SIG-M5 treated with dmso at 0.1 percent for 504 hours (cell line): Measurements from ENCODE around the gene GPBP1.
"Not testable (repeated sequence)": the region's sequence is repeated elsewhere in the genome, so short reads cannot be mapped to it uniquely, and the experiment has no call there.

ENCODE experiments used
- DNase-seq: peaks from one replicate; lab custom pipeline; 2025; ENCODE audit not compliant: unreplicated experiment; lab: John Stamatoyannopoulos, UW

GPBP1 gene

GRCh38 chr5:57176350-57176857 is 2.5 kb downstream of the GPBP1 start:
- peak; percentile 53 for DNase-seq

GRCh38 chr5:57177479-57178156 is 3.8 kb downstream of the GPBP1 start:
- no peak for DNase-seq

GRCh38 chr5:57178238-57178637 is 4.4 kb downstream of the GPBP1 start:
- DNase-seq, result not testable (repeated sequence)

GRCh38 chr5:57179262-57180200 is 5.7 kb downstream of the GPBP1 start:
- DNase-seq, result no peak

DNA sequence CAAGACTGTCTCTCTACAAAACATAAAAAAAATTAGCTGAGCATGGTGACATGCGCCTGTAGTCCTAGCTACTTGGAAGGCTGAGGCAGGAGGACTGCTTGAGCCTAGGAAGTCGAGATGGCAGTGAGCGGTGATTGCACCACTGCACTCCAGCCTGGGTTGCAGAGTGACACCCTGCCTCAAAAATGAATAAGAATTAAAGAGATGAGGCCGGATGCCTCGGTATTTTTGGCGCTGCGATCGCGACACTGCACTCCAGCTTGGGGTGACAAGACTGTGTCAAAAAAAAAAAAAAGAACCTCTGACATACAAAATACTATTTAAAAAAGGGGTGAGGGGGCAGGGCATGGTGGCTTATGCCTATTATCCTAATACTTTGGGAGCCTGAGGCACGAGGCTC is 7.3 kb downstream of the GPBP1 start:
- peak; percentile 50 for DNase-seq

- DNase-seq, result no peak
Measured at GRCh38 chr5:57184322-57184721, 10.5 kb downstream of the GPBP1 start.

GRCh38 chr5:57185313-57185712 is 11.5 kb downstream of the GPBP1 start:
- DNase-seq, result no peak

- DNase-seq, result peak; percentile 54
Measured at GRCh38 chr5:57186194-57186593, 12.3 kb downstream of the GPBP1 start.

GRCh38 chr5:57187977-57188376 is 14.1 kb downstream of the GPBP1 start:
- not testable (repeated sequence) for DNase-seq

DNA sequence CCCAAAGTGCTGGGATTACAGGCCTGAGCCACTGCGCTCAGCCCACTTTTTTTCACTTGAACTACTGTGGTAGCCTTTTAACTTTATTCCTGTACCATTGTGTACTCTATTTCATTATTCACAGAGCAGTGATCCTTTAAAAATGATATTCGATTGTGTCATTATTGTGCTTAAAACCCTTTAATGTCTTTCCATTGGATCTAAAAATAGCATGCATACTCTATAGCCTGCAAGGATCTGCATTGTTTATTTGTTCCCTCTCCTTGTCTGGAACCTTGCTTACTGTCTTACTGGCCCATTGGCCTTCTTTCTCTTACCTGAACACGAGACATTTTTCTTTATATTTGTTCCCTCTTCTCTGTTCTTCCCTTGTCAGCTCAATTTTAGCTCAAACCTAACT is 15.7 kb downstream of the GPBP1 start:
- DNase-seq, result no peak

- DNase-seq, result no peak
Measured at GRCh38 chr5:57190593-57190992, 16.7 kb downstream of the GPBP1 start.

DNA sequence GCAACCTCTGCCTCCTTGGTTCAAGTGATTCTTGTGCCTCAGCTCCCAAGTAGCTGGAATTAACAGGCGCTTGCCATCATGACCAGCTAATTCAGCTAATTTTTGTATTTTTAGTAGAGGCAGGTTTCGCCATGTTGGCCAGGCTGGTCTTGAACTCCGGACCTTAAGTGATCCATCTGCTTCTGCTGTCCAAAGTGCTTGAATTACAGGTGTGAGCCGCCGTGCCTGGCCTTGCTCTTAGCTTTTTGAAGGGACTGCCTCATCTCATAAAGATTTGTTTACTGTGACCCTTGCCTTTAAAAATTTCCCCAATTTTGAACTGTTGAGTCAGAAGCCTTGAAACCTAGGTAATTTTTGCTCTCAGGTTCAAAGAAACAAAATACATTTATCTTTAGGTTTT is 17.3 kb downstream of the GPBP1 start:
- no peak for DNase-seq

GRCh38 chr5:57191986-57192385 is 18.1 kb downstream of the GPBP1 start:
- DNase-seq, result no peak

DNA sequence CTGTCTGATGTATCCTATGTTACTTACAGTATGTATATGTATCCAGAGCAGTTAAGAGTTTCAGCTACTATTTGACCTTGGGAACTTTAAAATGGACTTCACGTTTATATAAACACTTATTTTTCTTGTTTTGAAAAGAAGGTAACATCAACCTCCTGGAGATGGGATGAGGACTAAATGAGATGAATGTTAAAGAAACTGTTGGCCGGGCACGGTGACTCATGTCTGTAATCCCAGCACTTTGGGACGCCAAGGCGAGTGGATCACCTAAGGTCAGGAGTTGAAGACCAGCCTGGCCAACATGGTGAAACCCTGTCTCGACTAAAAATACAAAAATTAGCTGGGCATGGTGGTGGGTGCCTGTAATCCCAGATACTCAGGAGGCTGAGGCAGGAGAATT is 19.0 kb downstream of the GPBP1 start:
- not testable (repeated sequence) for DNase-seq

DNA sequence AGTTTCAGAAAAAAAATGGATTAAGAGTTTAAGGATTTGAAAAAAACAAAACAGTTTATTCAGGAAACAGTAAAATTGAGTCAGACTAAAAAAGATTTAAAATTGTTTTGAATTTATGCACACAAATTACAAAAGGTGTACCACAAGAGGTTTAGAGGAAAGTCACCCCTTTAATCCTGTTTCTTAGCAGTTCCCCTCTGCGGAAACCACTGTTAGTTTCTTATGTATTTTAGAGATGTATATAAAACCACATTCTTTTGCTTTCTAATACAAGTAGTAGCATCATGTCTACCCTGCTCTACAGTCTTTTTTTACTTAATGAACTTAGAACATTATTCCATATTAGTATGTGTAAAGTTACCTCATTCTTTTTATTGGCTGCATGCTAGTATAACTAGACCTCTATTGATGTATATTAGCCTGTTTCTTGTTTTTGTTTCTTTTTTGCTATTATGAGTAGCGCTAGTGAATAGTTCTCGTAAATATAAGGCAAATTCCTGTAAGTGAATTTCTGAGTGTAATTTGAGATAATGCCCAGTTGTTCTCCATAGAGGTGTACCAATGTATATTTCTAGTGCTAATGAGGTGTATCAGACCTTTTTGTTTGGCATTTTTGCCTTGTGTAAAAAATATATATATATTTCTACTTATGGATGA is 20.0 kb downstream of the GPBP1 start:
- DNase-seq, result no peak

DNA sequence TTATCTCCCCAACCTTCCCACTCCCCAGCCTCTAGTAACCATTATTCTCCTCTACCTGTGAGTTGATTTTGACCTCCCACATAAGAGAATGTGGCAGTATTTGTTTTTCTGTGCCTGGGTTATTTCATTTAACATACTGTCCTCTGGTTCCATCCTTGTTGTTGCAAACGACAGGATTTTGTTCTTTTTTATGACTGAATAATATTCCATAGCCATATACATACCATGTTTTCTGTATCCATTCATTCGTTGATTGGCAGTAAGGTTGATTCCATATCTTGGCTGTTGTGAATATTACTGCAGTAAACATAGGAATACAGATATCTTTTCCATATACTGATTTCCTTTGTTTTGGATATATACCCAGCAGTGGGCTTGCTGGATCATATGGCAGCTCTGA is 20.8 kb downstream of the GPBP1 start:
- DNase-seq, result no peak

DNA sequence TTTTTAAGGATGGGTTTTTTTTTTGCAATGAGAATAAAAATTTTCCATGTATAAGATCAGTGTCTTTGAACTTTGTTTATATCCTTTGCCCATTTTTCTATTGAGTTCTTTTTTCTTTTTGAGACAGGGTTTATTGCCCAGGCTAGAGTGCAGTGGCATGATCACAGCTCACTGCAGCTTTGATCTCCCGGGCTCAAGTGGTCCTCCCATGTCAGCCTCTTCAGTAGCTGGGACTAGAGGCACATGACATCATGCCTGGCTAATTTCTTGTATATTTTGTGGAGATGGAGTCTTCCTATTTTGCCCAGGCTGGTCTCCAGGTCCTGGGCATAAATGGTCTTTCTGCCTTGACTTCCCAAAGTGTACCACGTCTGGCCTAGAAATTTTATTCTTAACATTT is 21.2 kb downstream of the GPBP1 start:
- no peak for DNase-seq

DNA sequence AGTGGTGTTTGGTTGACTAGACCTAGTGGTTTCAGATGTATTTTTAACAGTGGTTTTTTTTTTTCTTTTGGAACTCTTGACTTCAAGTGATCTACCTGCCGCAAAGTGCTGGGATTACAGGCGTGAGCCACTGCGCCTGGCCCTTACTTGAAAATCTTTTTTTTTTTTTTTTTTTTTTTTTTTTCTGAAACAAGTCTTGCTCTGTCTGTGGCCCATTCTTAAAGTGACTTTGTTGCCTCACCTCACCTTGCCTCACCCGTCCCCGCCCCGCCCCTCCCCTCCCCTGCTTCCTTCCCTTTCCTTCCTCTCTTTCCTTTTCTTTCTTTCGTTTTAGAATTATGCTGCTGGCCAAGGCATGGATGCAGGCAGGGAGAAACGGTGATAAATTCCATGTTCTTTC is 26.0 kb downstream of the GPBP1 start:
- peak; percentile 79 for DNase-seq

DNA sequence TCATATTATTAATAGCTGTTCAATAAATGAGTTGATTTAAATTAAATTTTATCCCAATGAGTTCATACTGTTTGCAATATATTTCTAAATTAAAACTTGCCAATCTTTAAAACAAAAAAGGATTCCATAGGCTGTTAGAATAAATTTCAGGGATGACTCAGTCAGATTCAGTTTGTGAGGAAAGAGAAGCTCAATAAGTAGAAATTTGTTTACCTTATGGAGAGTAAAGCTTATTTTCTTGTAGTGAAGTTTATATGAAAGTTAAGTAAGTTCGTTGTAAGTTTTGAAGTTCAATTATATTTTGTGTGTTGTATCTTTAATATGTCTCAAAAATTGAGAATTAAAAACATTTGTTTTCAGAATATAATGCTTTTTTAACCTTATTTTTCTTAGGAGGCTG is 29.0 kb downstream of the GPBP1 start:
- no peak for DNase-seq

DNA sequence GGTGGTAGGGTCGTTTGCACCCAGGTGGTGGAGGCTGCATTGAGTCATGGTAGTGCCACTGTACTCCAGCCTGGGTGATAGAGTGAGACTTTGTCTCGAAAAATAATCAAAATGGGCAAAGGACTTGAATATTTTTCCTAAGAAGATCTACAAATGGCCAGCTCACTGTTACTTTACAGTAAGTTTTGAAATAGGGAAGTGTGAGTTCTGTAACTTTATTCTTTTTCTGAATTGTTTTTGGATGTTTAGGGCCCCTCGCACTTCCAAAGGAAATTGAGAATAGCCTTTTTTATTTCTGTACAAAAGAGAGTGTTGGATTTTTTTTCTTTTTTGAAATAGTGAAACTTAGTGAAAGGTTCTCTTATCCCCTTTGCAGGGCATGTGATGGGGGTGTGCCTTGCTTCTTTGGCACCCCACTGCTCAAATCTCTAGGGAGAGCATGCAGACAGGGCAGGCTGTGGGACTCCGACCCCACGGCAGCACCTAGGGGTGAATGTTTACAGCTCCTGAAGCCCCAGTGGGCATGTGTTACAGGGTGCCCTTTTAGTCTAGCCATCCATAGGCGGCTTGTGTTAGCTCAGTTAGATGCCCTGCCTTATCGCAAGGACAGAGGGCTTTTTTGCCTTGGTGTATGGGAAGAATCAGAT is 33.3 kb downstream of the GPBP1 start:
- peak; percentile 29 for DNase-seq

DNA sequence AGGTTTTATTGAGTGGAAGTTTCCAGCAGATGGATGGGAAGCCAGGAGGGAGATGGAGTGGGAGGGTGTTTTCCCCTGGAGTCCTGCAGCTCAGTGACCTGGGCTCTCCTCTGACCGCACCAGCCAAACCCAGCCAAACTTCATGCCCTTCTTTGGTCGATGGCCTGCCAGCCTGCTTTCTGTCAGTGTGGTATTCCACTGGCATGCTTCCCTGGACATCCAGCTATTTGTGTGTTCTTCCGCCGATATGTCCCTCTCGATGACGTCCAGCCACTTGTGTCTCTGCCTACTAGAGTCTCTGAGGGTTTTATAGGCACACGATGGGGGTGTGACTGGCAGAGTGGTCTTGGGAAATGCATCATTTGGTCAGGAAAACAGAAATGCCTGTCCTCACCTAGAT is 33.8 kb downstream of the GPBP1 start:
- DNase-seq, result no peak
